ENCODE results near the gene XCL1. TPM values are rescaled to one million over a fixed set of nuclear protein-coding genes. Genes with fewer than 3 reads are reported as not detected.

Gene XCL1
- total RNA-seq, 2 experiments from 2014 or later, result 0.22 to 0.38 TPM

- Mint-ChIP-seq H3K27me3 (no peaks in the 10 kb centered on the region), H3K9me3 (no peaks in the 10 kb centered on the region)
These were observed 8.8 kb downstream of the XCL1 start for GRCh38 chr1:168585191-168585590.

GRCh38 chr1:168585937-168586336 is 9.5 kb downstream of the XCL1 start:
- POLR2A ChIA-PET, result no interaction called here

More at GRCh38 chr1:168585191-168585590, 8.8 kb downstream of the XCL1 start:
- no peak for TF ChIP-seq CTCF (IDR thresholded peaks at IDR 0.05)
- Histone ChIP-seq H3K27me3 (ENCODE audit: control insufficient read depth in 1 of 2, insufficient read depth in 2 of 2, low read length in 2 of 2) (no peaks in the 10 kb centered on the region), H3K4me3 (ENCODE audit: low read length) (no peak overlapping the region), H3K27ac (ENCODE audit: low read depth in 1 of 2, low read length in 2 of 2) (no peak overlapping the region), H3K9me3 (ENCODE audit: control insufficient read depth in 1 of 2, insufficient read depth in 1 of 2, low read length in 2 of 2) (no peaks in the 10 kb centered on the region), H3K4me1 (ENCODE audit: insufficient read depth, low read length) (no peaks in the 10 kb centered on the region), H3K36me3 (ENCODE audit: insufficient read depth, low read length) (no peaks in the 10 kb centered on the region)
- no peak for ATAC-seq (ENCODE audit: poor library complexity)
- POLR2A ChIA-PET, result no interaction called here
- Mint-ChIP-seq H3K27ac (no peak overlapping the region), H3K4me3 (no peak overlapping the region), H3K4me1 (ENCODE audit: low read depth) (no peaks in the 10 kb centered on the region), H3K36me3 (ENCODE audit: low read depth) (no peaks in the 10 kb centered on the region)
- no peak for DNase-seq
- intact Hi-C loops (cut with DNase I, micrococcal nuclease), result no loop called here
- CTCF ChIA-PET, result no interaction called here

GRCh38 chr1:168589167-168589566 is 12.8 kb downstream of the XCL1 start:
- H3K4me3 ChIP-seq (ENCODE audit: low read length), result no peak overlapping the region
- no peaks in the 10 kb centered on the region for H3K9me3 Mint-ChIP-seq
- ATAC-seq (ENCODE audit: poor library complexity) (no peak), DNase-seq (no peak)
- H3K27ac Mint-ChIP-seq, result no peak overlapping the region
- POLR2A ChIA-PET, result no interaction called here
- H3K27me3 ChIP-seq (ENCODE audit: control insufficient read depth in 1 of 2, insufficient read depth in 2 of 2, low read length in 2 of 2), result no peaks in the 10 kb centered on the region
- intact Hi-C loops (cut with DNase I, micrococcal nuclease), result no loop called here
- no peaks in the 10 kb centered on the region for H3K27me3 Mint-ChIP-seq
- H3K4me1 Mint-ChIP-seq (ENCODE audit: low read depth), result no peaks in the 10 kb centered on the region
- H3K4me1 ChIP-seq (ENCODE audit: insufficient read depth, low read length), result no peaks in the 10 kb centered on the region
- no peaks in the 10 kb centered on the region for H3K9me3 ChIP-seq (ENCODE audit: control insufficient read depth in 1 of 2, insufficient read depth in 1 of 2, low read length in 2 of 2)
- H3K27ac ChIP-seq (ENCODE audit: low read depth in 1 of 2, low read length in 2 of 2), result no peak overlapping the region
- H3K36me3 ChIP-seq (ENCODE audit: insufficient read depth, low read length), result no peaks in the 10 kb centered on the region
- no peak overlapping the region for H3K4me3 Mint-ChIP-seq
- no peaks in the 10 kb centered on the region for H3K36me3 Mint-ChIP-seq (ENCODE audit: low read depth)
- TF ChIP-seq CTCF (IDR thresholded peaks at IDR 0.05), result no peak
- CTCF ChIA-PET, result no interaction called here

More at GRCh38 chr1:168585937-168586336, 9.5 kb downstream of the XCL1 start:
- Mint-ChIP-seq H3K27me3 (no peaks in the 10 kb centered on the region), H3K36me3 (ENCODE audit: low read depth) (no peaks in the 10 kb centered on the region), H3K9me3 (no peaks in the 10 kb centered on the region), H3K4me3 (no peak overlapping the region), H3K4me1 (ENCODE audit: low read depth) (no peaks in the 10 kb centered on the region), H3K27ac (no peak overlapping the region)
- no peaks in the 10 kb centered on the region for H3K4me1 ChIP-seq (ENCODE audit: insufficient read depth, low read length)
- no peak for DNase-seq
- H3K9me3 ChIP-seq (ENCODE audit: control insufficient read depth in 1 of 2, insufficient read depth in 1 of 2, low read length in 2 of 2), result no peaks in the 10 kb centered on the region
- no peak overlapping the region for H3K4me3 ChIP-seq (ENCODE audit: low read length)
- CTCF ChIA-PET, result no interaction called here
- intact Hi-C loops (cut with DNase I, micrococcal nuclease), result no loop called here
- no peaks in the 10 kb centered on the region for H3K36me3 ChIP-seq (ENCODE audit: insufficient read depth, low read length)
- no peak overlapping the region for H3K27ac ChIP-seq (ENCODE audit: low read depth in 1 of 2, low read length in 2 of 2)
- H3K27me3 ChIP-seq (ENCODE audit: control insufficient read depth in 1 of 2, insufficient read depth in 2 of 2, low read length in 2 of 2), result no peaks in the 10 kb centered on the region
- TF ChIP-seq CTCF (IDR thresholded peaks at IDR 0.05), result no peak
- no peak for ATAC-seq (ENCODE audit: poor library complexity)

Data from CD4-positive, alpha-beta T cell (primary cell).